Measurements from ENCODE around the gene FRA10AC1.

GRCh38 chr10:93629647-93630305 lies 72.6 kb downstream of the FRA10AC1 start:
- no peak for TF ChIP-seq CTCF (conservative IDR thresholded peaks at IDR 0.05; ENCODE audit: low read depth, low read length)
- no peak for TF ChIP-seq EZH2 (IDR thresholded peaks at IDR 0.05; ENCODE audit: borderline replicate concordance, low read depth, low read length, poor library complexity, severe bottlenecking)
